Osteocyte (in vitro differentiated cells): ENCODE results near the gene ETDC. TPM values are rescaled to one million over a fixed set of nuclear protein-coding genes. Genes with fewer than 3 reads are reported as not detected.

ENCODE experiments used
- DNase-seq: peaks from one replicate; pipeline ENCODE4 v3.0.0; 2021; ENCODE audit warnings: mixed read lengths; ENCODE audit not compliant: unreplicated experiment; ENCODE audit errors: extremely low spot score
- H3K27ac Mint-ChIP-seq: one replicate; pipeline ENCODE4 v1.8.0; 2021; ENCODE audit warnings: mild to moderate bottlenecking, mixed read lengths; ENCODE audit not compliant: unreplicated experiment
- H3K27me3 Mint-ChIP-seq: one replicate; pipeline ENCODE4 v1.8.0; 2021; ENCODE audit warnings: mixed read lengths; ENCODE audit not compliant: unreplicated experiment
- H3K36me3 Mint-ChIP-seq: one replicate; pipeline ENCODE4 v1.8.0; 2021; ENCODE audit warnings: mixed read lengths; ENCODE audit not compliant: unreplicated experiment
- H3K4me1 Mint-ChIP-seq: one replicate; pipeline ENCODE4 v1.8.0; 2021; ENCODE audit warnings: mixed read lengths; ENCODE audit not compliant: unreplicated experiment
- H3K4me3 Mint-ChIP-seq: one replicate; pipeline ENCODE4 v1.8.0; 2021; ENCODE audit warnings: mild to moderate bottlenecking, moderate library complexity, mixed read lengths; ENCODE audit not compliant: unreplicated experiment
- H3K9me3 Mint-ChIP-seq: one replicate; pipeline ENCODE4 v1.8.0; 2021; ENCODE audit warnings: mixed read lengths; ENCODE audit not compliant: unreplicated experiment
- total RNA-seq: library from RNA; stranded (reverse); gene quantifications from 2 replicates; pipeline ENCODE4 v1.2.1, GENCODE V29; 2021
- TF ChIP-seq, protein P1 (sequence below): fragments of 200-600 bp; sonication (generic); IDR thresholded peaks from 2 replicates; pipeline ENCODE4 v1.5.0; 2021; ENCODE audit warnings: antibody characterized with exemption, mild to moderate bottlenecking, moderate library complexity

Gene ETDC
- total RNA-seq, 1 donor from 2014 or later = not detected

DNA sequence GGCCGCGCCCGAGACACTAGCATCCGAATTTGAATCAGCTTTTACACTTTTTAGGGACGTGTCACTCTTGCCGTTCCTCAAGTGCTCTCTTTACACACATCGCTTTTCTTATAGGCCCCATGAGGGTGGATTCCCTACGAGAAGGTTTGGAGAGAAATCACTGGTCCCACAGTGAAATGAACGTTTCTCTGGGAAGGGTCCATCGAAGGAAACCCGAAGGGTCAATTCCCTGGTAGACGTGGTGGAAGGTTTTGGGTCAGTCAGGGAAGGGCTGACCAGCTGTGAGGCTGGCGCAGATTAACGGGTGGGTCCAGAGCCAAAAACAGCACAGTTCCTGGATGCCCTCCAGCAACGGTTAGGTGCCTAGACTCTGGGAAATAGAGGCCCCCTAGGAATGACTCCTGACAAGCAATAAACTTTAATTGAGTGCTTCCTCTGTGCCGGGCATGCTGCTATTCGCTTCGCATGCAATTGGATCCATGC lies 35.9 kb downstream of the ETDC start:
- Mint-ChIP-seq H3K36me3 (peaks cover 7% of the 10 kb centered on the region), H3K27me3 (no peaks in the 10 kb centered on the region), H3K4me1 (peaks cover 33% of the 10 kb centered on the region), H3K9me3 (no peaks in the 10 kb centered on the region), H3K27ac (peak overlapping the region; percentile 90), H3K4me3 (peak overlapping the region; percentile 92)
- DNase-seq = no peak
- TF ChIP-seq, protein P1, sequence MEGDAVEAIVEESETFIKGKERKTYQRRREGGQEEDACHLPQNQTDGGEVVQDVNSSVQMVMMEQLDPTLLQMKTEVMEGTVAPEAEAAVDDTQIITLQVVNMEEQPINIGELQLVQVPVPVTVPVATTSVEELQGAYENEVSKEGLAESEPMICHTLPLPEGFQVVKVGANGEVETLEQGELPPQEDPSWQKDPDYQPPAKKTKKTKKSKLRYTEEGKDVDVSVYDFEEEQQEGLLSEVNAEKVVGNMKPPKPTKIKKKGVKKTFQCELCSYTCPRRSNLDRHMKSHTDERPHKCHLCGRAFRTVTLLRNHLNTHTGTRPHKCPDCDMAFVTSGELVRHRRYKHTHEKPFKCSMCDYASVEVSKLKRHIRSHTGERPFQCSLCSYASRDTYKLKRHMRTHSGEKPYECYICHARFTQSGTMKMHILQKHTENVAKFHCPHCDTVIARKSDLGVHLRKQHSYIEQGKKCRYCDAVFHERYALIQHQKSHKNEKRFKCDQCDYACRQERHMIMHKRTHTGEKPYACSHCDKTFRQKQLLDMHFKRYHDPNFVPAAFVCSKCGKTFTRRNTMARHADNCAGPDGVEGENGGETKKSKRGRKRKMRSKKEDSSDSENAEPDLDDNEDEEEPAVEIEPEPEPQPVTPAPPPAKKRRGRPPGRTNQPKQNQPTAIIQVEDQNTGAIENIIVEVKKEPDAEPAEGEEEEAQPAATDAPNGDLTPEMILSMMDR = no peak

GRCh38 chrX:135346975-135347374 lies 37.7 kb downstream of the ETDC start:
- TF ChIP-seq, protein P1 = no peak
- H3K4me1 Mint-ChIP-seq = peaks cover 16% of the 10 kb centered on the region
- peaks cover 18% of the 10 kb centered on the region for H3K36me3 Mint-ChIP-seq
- H3K4me3 Mint-ChIP-seq = no peak overlapping the region
- no peaks in the 10 kb centered on the region for H3K27me3 Mint-ChIP-seq
- H3K9me3 Mint-ChIP-seq = peaks cover 4% of the 10 kb centered on the region
- H3K27ac Mint-ChIP-seq = no peak overlapping the region
- no peak for DNase-seq

DNA sequence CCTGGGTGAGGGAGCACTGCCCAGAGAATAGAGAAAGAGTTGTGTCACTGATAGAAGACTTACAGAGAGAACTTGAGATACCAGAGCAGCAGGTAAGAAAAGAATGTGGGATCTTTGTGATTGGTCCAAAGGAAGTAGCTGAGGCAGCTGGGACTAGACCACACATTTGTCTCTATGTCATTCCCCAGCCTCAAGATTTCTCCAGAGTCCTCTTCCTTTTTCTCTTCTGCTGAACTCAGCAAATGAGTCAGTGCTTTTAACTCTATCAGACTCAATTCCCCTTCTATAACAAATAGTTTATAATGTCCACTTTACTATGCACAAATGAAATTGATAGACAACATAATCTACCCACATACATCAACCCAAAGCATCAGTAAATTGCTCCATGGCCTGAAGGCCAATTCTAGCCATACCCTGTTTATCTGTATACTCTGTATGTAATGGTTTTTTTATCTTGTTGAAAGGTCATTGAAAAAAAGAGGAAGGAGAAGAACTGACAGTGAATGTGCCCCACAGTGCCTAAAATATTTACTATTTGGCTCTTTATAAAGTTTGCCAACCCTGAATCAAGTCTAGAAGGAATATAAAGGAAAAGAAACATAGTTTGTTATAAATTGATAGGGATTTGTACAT lies 38.2 kb downstream of the ETDC start:
- Mint-ChIP-seq H3K27ac (no peak overlapping the region), H3K36me3 (peaks cover 18% of the 10 kb centered on the region), H3K4me1 (peaks cover 11% of the 10 kb centered on the region), H3K9me3 (peaks cover 4% of the 10 kb centered on the region), H3K27me3 (no peaks in the 10 kb centered on the region), H3K4me3 (no peak overlapping the region)
- DNase-seq = no peak
- TF ChIP-seq, protein P1 = no peak

DNA sequence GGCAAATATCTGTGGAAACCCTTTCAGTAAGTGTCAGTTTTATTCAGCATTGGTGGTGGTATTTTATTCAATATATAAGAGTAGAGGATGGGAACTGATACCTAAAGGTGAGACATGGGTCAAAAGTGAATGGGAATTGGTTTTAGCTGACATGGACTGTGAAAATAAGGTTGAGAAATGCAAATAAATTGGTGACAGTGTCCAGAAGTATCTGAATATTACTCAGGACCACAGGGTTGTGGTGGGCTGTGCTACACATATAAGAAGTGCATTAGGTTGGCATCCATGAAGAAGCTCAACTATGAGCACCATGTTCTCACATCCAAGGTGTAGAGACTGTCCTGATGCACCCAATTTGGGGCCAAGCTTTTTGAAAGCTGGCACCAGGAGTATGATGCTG lies 45.0 kb downstream of the ETDC start:
- TF ChIP-seq, protein P1 = no peak
- Mint-ChIP-seq H3K9me3 (peaks cover 21% of the 10 kb centered on the region), H3K4me3 (no peak overlapping the region), H3K27me3 (no peaks in the 10 kb centered on the region), H3K27ac (no peak overlapping the region), H3K36me3 (peaks cover 20% of the 10 kb centered on the region), H3K4me1 (no peaks in the 10 kb centered on the region)
- DNase-seq = no peak

Other genes with a start within 250 kb of the ETDC start
- 1.9 and 2.7 TPM in 2 replicates for gene SMIM10L2B, start 210.8 kb upstream of the ETDC start, total RNA-seq
- not detected in 2 replicates for gene ETDB, start 189.0 kb upstream of the ETDC start, total RNA-seq
- not detected in 2 replicates for gene CT55, start 138.1 kb upstream of the ETDC start, total RNA-seq
- gene ETDA, start 57.4 kb upstream of the ETDC start, total RNA-seq = not detected in 2 replicates
- gene ZNF75D, start 34.6 kb downstream of the ETDC start, total RNA-seq = 7.1 and 8.3 TPM in 2 replicates
- gene ZNF449, start 35.3 kb downstream of the ETDC start, total RNA-seq = 12.2 and 13.2 TPM in 2 replicates
- 0.21 and 0.32 TPM in 2 replicates for gene SMIM10L2A, start 112.5 kb downstream of the ETDC start, total RNA-seq
- gene INTS6L, start 211.2 kb downstream of the ETDC start, total RNA-seq = 5.3 and 6.4 TPM in 2 replicates